ENCODE data around the gene TDRD10.

TDRD10 gene

GRCh38 chr1:154557248-154557938, 55.4 kb downstream of the TDRD10 start:
- TF ChIP-seq, protein P1, sequence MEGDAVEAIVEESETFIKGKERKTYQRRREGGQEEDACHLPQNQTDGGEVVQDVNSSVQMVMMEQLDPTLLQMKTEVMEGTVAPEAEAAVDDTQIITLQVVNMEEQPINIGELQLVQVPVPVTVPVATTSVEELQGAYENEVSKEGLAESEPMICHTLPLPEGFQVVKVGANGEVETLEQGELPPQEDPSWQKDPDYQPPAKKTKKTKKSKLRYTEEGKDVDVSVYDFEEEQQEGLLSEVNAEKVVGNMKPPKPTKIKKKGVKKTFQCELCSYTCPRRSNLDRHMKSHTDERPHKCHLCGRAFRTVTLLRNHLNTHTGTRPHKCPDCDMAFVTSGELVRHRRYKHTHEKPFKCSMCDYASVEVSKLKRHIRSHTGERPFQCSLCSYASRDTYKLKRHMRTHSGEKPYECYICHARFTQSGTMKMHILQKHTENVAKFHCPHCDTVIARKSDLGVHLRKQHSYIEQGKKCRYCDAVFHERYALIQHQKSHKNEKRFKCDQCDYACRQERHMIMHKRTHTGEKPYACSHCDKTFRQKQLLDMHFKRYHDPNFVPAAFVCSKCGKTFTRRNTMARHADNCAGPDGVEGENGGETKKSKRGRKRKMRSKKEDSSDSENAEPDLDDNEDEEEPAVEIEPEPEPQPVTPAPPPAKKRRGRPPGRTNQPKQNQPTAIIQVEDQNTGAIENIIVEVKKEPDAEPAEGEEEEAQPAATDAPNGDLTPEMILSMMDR (IDR thresholded peaks at IDR 0.05; ENCODE audit: control insufficient read depth, insufficient read depth, low read depth, low read length, missing control alignments): no peak
- no peak for DNase-seq (ENCODE audit: low read depth)
- H3K4me3 ChIP-seq (ENCODE audit: control insufficient read depth, low read depth, low read length): peak overlapping the region; percentile 52

DNA sequence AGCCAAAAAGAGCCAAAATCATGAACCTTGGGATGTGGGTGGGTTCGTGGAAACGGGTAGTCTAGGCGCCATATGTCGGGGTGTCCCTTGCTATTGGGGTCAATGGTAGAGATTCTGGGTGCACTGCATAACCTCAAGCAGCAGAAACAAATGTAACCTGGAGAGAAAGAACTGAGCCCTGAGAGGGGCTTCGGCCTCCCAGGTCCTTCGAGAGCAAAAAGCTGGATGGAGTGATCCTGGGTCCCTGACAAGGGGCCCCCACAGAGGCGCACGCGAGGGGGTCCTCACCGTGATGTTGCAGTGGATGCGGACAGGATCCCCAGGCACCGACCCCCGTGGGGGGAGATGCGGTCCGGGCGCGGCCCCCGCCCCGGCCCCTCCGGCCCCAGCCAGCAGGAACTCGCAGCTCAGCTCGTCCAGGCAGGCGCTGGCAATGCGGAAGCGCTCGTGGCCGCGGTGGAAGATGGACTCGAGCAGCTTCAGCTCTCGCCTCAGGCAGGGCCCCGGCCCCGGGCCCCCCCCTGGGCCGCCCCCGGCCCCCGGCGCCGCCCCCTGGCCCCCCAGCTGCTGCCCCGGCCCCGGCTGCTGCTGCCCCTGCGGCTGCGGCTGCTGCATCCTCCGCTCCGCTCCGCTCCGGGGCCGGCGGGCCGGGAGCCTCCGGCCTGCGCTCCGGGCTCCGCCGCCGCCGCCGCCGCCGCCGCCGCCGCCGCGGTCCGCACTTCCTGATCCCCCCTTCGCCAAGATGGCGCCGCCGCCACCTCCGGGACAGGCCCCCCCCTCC, 56.1 kb downstream of the TDRD10 start, which contains the start of gene UBE2Q1:
Gene UBE2Q1, minus strand, starts transcription at position 724 of the 781 bp plus-strand sequence. Its CDS starts 109 bp downstream, at position 615.
- peak within 1 kb of the TSS; percentile 60 for H3K4me3 ChIP-seq (ENCODE audit: control insufficient read depth, low read depth, low read length)
- TF ChIP-seq, protein P1 (IDR thresholded peaks at IDR 0.05; ENCODE audit: control insufficient read depth, insufficient read depth, low read depth, low read length, missing control alignments): no peak
- DNase-seq (ENCODE audit: low read depth): no peak

DNA sequence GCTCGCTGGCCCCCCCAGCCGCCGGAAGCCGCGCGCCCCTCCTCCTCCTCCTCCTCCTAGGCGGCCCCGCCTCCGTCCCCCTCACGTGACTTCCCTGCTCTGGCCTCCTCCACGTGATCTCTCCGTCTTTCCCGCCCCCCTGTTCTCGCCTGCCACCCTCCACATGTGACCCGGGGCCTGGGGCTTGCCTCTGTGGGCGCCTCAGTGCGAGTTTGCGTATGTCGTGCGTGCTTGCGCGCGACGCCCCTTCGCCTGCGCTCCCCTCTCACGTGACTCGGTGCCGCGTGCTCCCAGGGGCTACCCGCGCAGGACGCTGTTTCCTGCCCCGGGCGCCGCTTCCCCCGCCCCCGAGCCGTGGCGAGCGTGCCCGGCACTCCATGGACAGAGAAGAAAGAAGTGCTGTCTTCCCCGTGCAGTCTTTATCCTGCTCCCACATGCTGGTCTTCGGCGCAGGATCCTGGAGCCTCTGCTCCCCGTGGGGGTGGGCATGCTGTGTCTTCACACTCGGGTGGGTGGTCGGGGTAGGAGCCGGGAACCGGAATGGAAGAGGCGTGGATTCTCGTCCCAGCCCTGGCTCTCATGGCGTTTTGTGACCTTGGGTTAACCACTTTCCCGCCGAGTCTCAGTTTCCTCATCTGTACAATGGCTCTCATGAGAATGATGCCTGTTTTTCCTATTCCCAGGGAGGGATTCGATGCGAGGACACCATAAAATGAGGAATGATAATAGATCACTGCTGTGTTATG, 56.9 kb downstream of the TDRD10 start:
- peak overlapping the region; percentile 60 for H3K4me3 ChIP-seq (ENCODE audit: control insufficient read depth, low read depth, low read length)
- peak; percentile 93 for DNase-seq (ENCODE audit: low read depth)
- TF ChIP-seq, protein P1 (IDR thresholded peaks at IDR 0.05; ENCODE audit: control insufficient read depth, insufficient read depth, low read depth, low read length, missing control alignments): no peak

GRCh38 chr1:154559466-154560044, 57.5 kb downstream of the TDRD10 start:
- H3K4me3 ChIP-seq (ENCODE audit: control insufficient read depth, low read depth, low read length): peak overlapping the region; percentile 60
- TF ChIP-seq, protein P1 (IDR thresholded peaks at IDR 0.05; ENCODE audit: control insufficient read depth, insufficient read depth, low read depth, low read length, missing control alignments): peak; percentile 94
- peak; percentile 82 for DNase-seq (ENCODE audit: low read depth)

DNA sequence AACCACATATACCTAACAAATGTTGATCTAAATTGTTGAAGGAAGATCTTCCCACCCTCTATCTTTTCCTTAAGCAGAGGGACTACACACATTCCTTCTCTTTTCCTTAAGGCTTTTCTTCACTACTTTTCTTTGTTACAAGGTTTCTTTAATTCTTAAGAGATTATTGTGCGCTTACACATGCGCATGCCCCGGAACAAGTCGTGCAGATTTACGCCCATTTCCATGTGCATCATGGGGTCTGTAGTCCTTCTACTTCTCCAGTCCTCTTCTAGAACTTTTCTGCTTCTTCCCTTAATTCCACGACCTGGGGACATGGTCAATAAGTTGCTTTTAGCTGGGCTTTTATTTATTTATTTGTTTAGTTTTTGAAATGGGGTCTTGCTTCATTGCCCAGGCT, 63.9 kb downstream of the TDRD10 start:
- no peak overlapping the region for H3K4me3 ChIP-seq (ENCODE audit: control insufficient read depth, low read depth, low read length)
- no peak for DNase-seq (ENCODE audit: low read depth)
- TF ChIP-seq, protein P1 (IDR thresholded peaks at IDR 0.05; ENCODE audit: control insufficient read depth, insufficient read depth, low read depth, low read length, missing control alignments): no peak

Data from AG09309 (cell line).